HL-60 (cell line): ENCODE data around the gene SYT7.

Experiments
- CTCF ChIP-seq: IDR thresholded peaks from one replicate; pipeline ENCODE4 v1.5.1; 2011; ENCODE audit warnings: low read length, control low read depth, inconsistent platforms; ENCODE audit not compliant: insufficient read depth
- GABPA ChIP-seq: IDR thresholded peaks from 2 replicates; pipeline ENCODE4 v1.6.1; 2012; ENCODE audit warnings: low read depth
- POLR2AphosphoS5 ChIP-seq: IDR thresholded peaks from 2 replicates; pipeline ENCODE4 v1.6.1; 2012; ENCODE audit warnings: low read depth
- REST ChIP-seq: IDR thresholded peaks from 2 replicates; pipeline ENCODE4 v1.6.1; 2012; ENCODE audit warnings: low read depth; ENCODE audit not compliant: insufficient replicate concordance

- TF ChIP-seq CTCF (no peak), POLR2AphosphoS5 (no peak), GABPA (no peak), REST (no peak)
Measured at GRCh38 chr11:61587541-61587941, 6.7 kb upstream of the SYT7 start.
